SU-DHL-6 (cell line): ENCODE measurements around the gene SMCHD1.

Experiments
- CTCF ChIP-seq: fragments of 200-600 bp; sonication (generic); IDR thresholded peaks from one replicate; pipeline ENCODE4 v1.5.1; 2017; ENCODE audit warnings: antibody characterized with exemption, mild to moderate bottlenecking, low read length, moderate library complexity; ENCODE audit not compliant: insufficient read depth, poor library complexity, severe bottlenecking
- EZH2phosphoT487 ChIP-seq: fragments of 200-600 bp; sonication (generic), shearing (Covaris generic); conservative IDR thresholded peaks from 2 replicates; pipeline ENCODE4 v1.6.1; 2018; ENCODE audit warnings: mild to moderate bottlenecking, antibody characterized with exemption, low read length, moderate library complexity, mixed read lengths

- no peak for TF ChIP-seq CTCF
- TF ChIP-seq EZH2phosphoT487, result no peak
Measured at GRCh38 chr18:2797951-2798350, 142.4 kb downstream of the SMCHD1 start.
